GM18907 (cell line): ENCODE results near the gene ZFHX3.

Source experiments
- ATAC-seq: cut with Tn5 transposase; IDR thresholded peaks from one replicate; pipeline ENCODE4 v1.9.1; 2021; ENCODE audit warnings: mild to moderate bottlenecking, moderate library complexity; ENCODE audit not compliant: unreplicated experiment

The ZFHX3 gene

GRCh38 chr16:72836985-72837384 is 210.9 kb downstream of the ZFHX3 start:
- ATAC-seq = no peak

GRCh38 chr16:72836181-72836580 is 211.7 kb downstream of the ZFHX3 start:
- no peak for ATAC-seq

- ATAC-seq = no peak
These were observed 212.8 kb downstream of the ZFHX3 start for GRCh38 chr16:72835086-72835485.

- no peak for ATAC-seq
These were observed 213.4 kb downstream of the ZFHX3 start for GRCh38 chr16:72834499-72834898.

GRCh38 chr16:72833969-72834368 is 214.0 kb downstream of the ZFHX3 start:
- ATAC-seq = no peak

GRCh38 chr16:72833482-72833881 is 214.4 kb downstream of the ZFHX3 start:
- no peak for ATAC-seq

- ATAC-seq = peak; percentile 69
These were observed 215.2 kb downstream of the ZFHX3 start for GRCh38 chr16:72832621-72833248.

GRCh38 chr16:72829846-72830775 is 217.8 kb downstream of the ZFHX3 start:
- ATAC-seq = no peak

- ATAC-seq = no peak
These were observed 220.1 kb downstream of the ZFHX3 start for GRCh38 chr16:72827866-72828265.

GRCh38 chr16:72825912-72826621 is 221.9 kb downstream of the ZFHX3 start:
- ATAC-seq = no peak

GRCh38 chr16:72824761-72825160 is 223.2 kb downstream of the ZFHX3 start:
- ATAC-seq = no peak

GRCh38 chr16:72824027-72824426 is 223.9 kb downstream of the ZFHX3 start:
- ATAC-seq = no peak

GRCh38 chr16:72821185-72821950 is 226.6 kb downstream of the ZFHX3 start:
- no peak for ATAC-seq

GRCh38 chr16:72819345-72819744 is 228.6 kb downstream of the ZFHX3 start:
- ATAC-seq = no peak

- ATAC-seq = no peak
These were observed 229.6 kb downstream of the ZFHX3 start for GRCh38 chr16:72818236-72818845.

GRCh38 chr16:72815348-72816318 is 232.3 kb downstream of the ZFHX3 start:
- no peak for ATAC-seq

- no peak for ATAC-seq
These were observed 233.7 kb downstream of the ZFHX3 start for GRCh38 chr16:72814226-72814625.

- no peak for ATAC-seq
These were observed 235.3 kb downstream of the ZFHX3 start for GRCh38 chr16:72812672-72813071.

- no peak for ATAC-seq
These were observed 236.1 kb downstream of the ZFHX3 start for GRCh38 chr16:72811876-72812275.
